SKM-1 treated with dmso at 0.1 percent for 144 hours (cell line): ENCODE data around the gene MRPL24.
"Not testable (repeated sequence)": the region's sequence is repeated elsewhere in the genome, so short reads cannot be mapped to it uniquely, and the experiment has no call there.

ENCODE experiments used
- DNase-seq: peaks from one replicate; lab custom pipeline; 2025; ENCODE audit not compliant: unreplicated experiment; lab: John Stamatoyannopoulos, UW

MRPL24 gene

GRCh38 chr1:156760092-156760795 is 19.4 kb upstream of the MRPL24 start:
- no peak for DNase-seq

GRCh38 chr1:156757572-156758253 is 16.8 kb upstream of the MRPL24 start:
- not testable (repeated sequence) for DNase-seq

GRCh38 chr1:156756355-156756754 is 15.5 kb upstream of the MRPL24 start:
- DNase-seq, result no peak

- DNase-seq, result no peak
Observed at GRCh38 chr1:156755527-156755950, 14.7 kb upstream of the MRPL24 start.

- no peak for DNase-seq
Observed at GRCh38 chr1:156754219-156754618, 13.3 kb upstream of the MRPL24 start.

- DNase-seq, result no peak
Observed at GRCh38 chr1:156752843-156753482, 12.1 kb upstream of the MRPL24 start.

- peak; percentile 97 for DNase-seq
Observed at GRCh38 chr1:156751757-156752481, 11.0 kb upstream of the MRPL24 start.

GRCh38 chr1:156751451-156751756 is 10.5 kb upstream of the MRPL24 start, which contains the start of gene HDGF:
HDGF (minus strand) TSS chr1:156751675; CDS start chr1:156751429, 246 bp downstream.
- DNase-seq, result no peak

GRCh38 chr1:156750711-156751450 is 10.0 kb upstream of the MRPL24 start:
- peak; percentile 39 for DNase-seq

GRCh38 chr1:156750191-156750672 is 9.3 kb upstream of the MRPL24 start:
- DNase-seq, result no peak

- no peak for DNase-seq
Observed at GRCh38 chr1:156749419-156750118, 8.7 kb upstream of the MRPL24 start.

GRCh38 chr1:156748670-156749418 is 8.0 kb upstream of the MRPL24 start:
- peak; percentile 87 for DNase-seq

GRCh38 chr1:156747742-156748669 is 7.1 kb upstream of the MRPL24 start:
- no peak for DNase-seq

- peak; percentile 44 for DNase-seq
Observed at GRCh38 chr1:156746728-156747631, 6.1 kb upstream of the MRPL24 start.

GRCh38 chr1:156746406-156746727 is 5.5 kb upstream of the MRPL24 start:
- DNase-seq, result no peak

- no peak for DNase-seq
Observed at GRCh38 chr1:156745881-156746280, 5.0 kb upstream of the MRPL24 start.

- DNase-seq, result no peak
Observed at GRCh38 chr1:156744786-156745419, 4.0 kb upstream of the MRPL24 start.
